Smooth muscle cell (in vitro differentiated cells): ENCODE data around the gene DSN1. TPM values are rescaled to one million over a fixed set of nuclear protein-coding genes. Genes with fewer than 3 reads are reported as not detected.

Experiments
- DNase-seq: peaks from one replicate; lab custom pipeline; 2025; ENCODE audit not compliant: unreplicated experiment; lab: John Stamatoyannopoulos, UW
- H2AFZ ChIP-seq: fragments of 200-600 bp; sonication (generic); 2 replicates; pipeline ENCODE4 v1.6.0; 2016; ENCODE audit warnings: antibody characterized with exemption, low read depth, mild to moderate bottlenecking
- H3F3A ChIP-seq: fragments of 200-600 bp; sonication (generic); 2 replicates; pipeline ENCODE4 v1.6.0; 2017; ENCODE audit warnings: antibody characterized with exemption, low read depth
- H3K27ac ChIP-seq: fragments of 200-600 bp; sonication (generic); 2 replicates; pipeline ENCODE4 v1.5.1; 2016; ENCODE audit warnings: low read depth, mild to moderate bottlenecking
- H3K27me3 ChIP-seq: fragments of 200-600 bp; sonication (generic); 2 replicates; pipeline ENCODE4 v1.6.1; 2016; ENCODE audit warnings: low read depth, mild to moderate bottlenecking
- H3K36me3 ChIP-seq: fragments of 200-600 bp; sonication (generic); 2 replicates; pipeline ENCODE4 v1.5.1; 2016; ENCODE audit warnings: low read depth
- H3K4me1 ChIP-seq: fragments of 200-600 bp; sonication (generic); 2 replicates; pipeline ENCODE4 v1.5.1; 2016; ENCODE audit warnings: low read depth
- H3K4me2 ChIP-seq: fragments of 200-600 bp; sonication (generic); 2 replicates; pipeline ENCODE4 v1.6.0; 2016; ENCODE audit warnings: mild to moderate bottlenecking
- H3K4me3 ChIP-seq: fragments of 200-600 bp; sonication (generic); 2 replicates; pipeline ENCODE4 v1.5.1; 2016; ENCODE audit warnings: mild to moderate bottlenecking
- H3K79me2 ChIP-seq: fragments of 200-600 bp; sonication (generic); 2 replicates; pipeline ENCODE4 v1.6.0; 2016; ENCODE audit warnings: low read depth, mild to moderate bottlenecking
- H3K9ac ChIP-seq: fragments of 200-600 bp; sonication (generic); 2 replicates; pipeline ENCODE4 v1.6.0; 2016; ENCODE audit warnings: low read depth
- H3K9me3 ChIP-seq: fragments of 200-600 bp; sonication (generic); replicated peaks from 2 replicates; pipeline ENCODE4 v1.5.1; 2016; ENCODE audit warnings: low read depth
- H4K20me1 ChIP-seq: fragments of 200-600 bp; sonication (generic); 2 replicates; pipeline ENCODE4 v1.6.0; 2016; ENCODE audit warnings: low read depth
- WGBS: methylation state at CpG from one replicate; pipeline ENCODE4 v1.1.7; 2016; ENCODE audit warnings: low lambda C conversion rate; 5-methylcytosine and 5-hydroxymethylcytosine counted together
- polyA plus RNA-seq: library from polyadenylated mRNA; unstranded; fragments of >200 nt; fragmentation: Nextera tagmentation; extraction: Ambion mirVana; gene quantifications from 2 replicates; pipeline ENCODE4 v1.2.1, GENCODE V29; 2016
- total RNA-seq: library from RNA; depleted of rRNA; stranded (reverse); fragments of >200 nt; gene quantifications from 2 replicates; pipeline ENCODE4 v1.2.3, GENCODE V29; 2014
- TF ChIP-seq, protein P1 (sequence below): fragments of 200-600 bp; sonication (generic); IDR thresholded peaks from 2 replicates; pipeline ENCODE4 v1.5.1; 2017; ENCODE audit warnings: borderline replicate concordance, mild to moderate bottlenecking, antibody characterized with exemption; ENCODE audit not compliant: insufficient read depth, poor library complexity, severe bottlenecking

The DSN1 gene
- total and polyA plus RNA-seq, 2 experiments from 2014 or later: 15.1 to 17.0 TPM

DNA sequence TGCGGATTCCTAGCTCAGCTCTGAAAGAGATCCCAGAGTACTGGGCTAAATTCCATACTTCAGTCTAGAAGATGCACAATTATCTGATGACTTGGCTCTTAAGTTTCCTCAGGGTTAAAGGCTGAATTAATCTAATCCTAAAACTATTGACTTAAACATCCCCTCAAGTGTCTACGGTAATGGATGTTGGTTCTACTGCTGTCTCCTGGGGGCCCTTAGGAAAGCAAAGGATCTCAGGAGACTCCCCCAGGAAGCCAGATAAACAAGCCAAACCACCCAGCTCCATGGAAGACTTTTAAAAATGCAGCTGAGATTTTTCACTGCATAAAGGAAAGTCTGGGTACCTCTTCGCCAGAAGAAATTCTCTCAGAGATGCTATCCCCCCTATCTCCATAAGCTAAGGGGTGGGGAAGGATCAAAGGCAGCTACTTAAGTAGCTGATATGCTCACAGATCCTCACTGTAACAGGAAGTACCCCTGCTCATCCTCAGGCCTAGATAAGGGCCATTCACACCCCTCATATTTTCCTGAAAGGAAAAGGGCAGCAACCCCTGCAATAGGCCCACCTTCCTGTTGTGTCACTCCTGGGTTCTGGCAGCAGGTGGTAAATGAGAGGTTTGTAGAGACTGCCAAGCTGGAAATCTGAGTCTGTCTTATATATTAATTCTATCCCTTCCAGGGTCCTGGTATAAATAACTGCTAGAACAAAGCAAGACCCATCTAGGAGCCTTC lies 36.9 kb downstream of the DSN1 start:
- Histone ChIP-seq H3K27me3 (peaks cover 68% of the 10 kb centered on the region), H3K79me2 (no peaks in the 10 kb centered on the region), H4K20me1 (peaks cover 96% of the 10 kb centered on the region), H3F3A (peaks cover 7% of the 10 kb centered on the region), H3K4me3 (no peak overlapping the region), H3K4me1 (peaks cover 10% of the 10 kb centered on the region), H3K9ac (no peak overlapping the region), H3K36me3 (no peaks in the 10 kb centered on the region), H2AFZ (no peak overlapping the region), H3K9me3 (no peaks in the 10 kb centered on the region), H3K27ac (no peak overlapping the region), H3K4me2 (no peak overlapping the region)
- 55% methylated on average over 3 of the region's 3 CpGs for WGBS
- TF ChIP-seq, protein P1, sequence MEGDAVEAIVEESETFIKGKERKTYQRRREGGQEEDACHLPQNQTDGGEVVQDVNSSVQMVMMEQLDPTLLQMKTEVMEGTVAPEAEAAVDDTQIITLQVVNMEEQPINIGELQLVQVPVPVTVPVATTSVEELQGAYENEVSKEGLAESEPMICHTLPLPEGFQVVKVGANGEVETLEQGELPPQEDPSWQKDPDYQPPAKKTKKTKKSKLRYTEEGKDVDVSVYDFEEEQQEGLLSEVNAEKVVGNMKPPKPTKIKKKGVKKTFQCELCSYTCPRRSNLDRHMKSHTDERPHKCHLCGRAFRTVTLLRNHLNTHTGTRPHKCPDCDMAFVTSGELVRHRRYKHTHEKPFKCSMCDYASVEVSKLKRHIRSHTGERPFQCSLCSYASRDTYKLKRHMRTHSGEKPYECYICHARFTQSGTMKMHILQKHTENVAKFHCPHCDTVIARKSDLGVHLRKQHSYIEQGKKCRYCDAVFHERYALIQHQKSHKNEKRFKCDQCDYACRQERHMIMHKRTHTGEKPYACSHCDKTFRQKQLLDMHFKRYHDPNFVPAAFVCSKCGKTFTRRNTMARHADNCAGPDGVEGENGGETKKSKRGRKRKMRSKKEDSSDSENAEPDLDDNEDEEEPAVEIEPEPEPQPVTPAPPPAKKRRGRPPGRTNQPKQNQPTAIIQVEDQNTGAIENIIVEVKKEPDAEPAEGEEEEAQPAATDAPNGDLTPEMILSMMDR: no peak
- DNase-seq: no peak

DNA sequence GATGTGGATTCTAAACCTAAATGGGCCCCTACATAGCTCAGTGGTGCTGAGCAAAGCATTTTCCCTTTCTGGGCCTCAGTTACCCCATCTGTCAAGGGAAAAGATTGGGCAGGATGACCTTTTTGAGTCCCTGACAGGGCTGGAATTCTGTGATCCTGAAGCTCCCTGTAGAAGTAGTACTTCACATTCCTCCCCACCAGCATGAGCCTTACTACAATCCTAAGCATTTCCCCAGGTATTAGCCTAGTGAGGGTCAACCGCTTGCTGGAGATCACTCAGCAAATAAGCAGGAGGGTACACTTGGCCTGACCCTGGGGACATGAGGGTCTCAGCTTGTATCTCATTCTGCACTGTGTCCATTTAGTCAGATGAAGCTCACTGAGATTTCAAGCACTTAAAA lies 41.1 kb downstream of the DSN1 start:
- Histone ChIP-seq H3K27me3 (peaks cover 63% of the 10 kb centered on the region), H3K79me2 (no peaks in the 10 kb centered on the region), H2AFZ (no peak overlapping the region), H3K27ac (no peak overlapping the region), H3K36me3 (no peaks in the 10 kb centered on the region), H3K4me2 (no peak overlapping the region), H3F3A (peaks cover 7% of the 10 kb centered on the region), H4K20me1 (peaks cover 93% of the 10 kb centered on the region), H3K9me3 (no peaks in the 10 kb centered on the region), H3K9ac (no peak overlapping the region), H3K4me1 (peaks cover 10% of the 10 kb centered on the region), H3K4me3 (no peak overlapping the region)
- TF ChIP-seq, protein P1: no peak
- DNase-seq: no peak
- 97% methylated on average over 1 of the region's 1 CpG for WGBS

DNA sequence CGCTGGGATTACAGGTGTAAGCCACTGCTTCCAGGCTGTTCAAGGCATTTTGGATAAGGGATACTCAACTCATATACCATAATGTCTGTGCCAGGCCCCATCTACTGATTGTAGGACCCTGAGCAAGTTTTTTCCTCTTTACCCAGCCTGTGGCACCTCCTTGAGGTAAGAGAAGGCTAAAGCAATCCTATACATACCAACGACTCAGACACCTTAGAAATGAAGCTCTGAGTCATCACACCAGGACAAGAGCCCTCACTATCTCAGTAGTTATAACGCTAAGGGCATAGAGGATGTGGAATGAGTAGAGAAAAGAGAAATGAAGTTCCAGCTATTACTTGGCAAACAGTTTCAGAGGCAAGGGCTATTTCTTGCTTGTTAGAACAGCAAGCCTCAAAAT lies 44.6 kb downstream of the DSN1 start:
- H2AFZ ChIP-seq: no peak overlapping the region
- no peak overlapping the region for H3K4me3 ChIP-seq
- WGBS: 40% methylated on average over 3 of the region's 3 CpGs
- H3K27ac ChIP-seq: no peak overlapping the region
- DNase-seq: no peak
- H3K79me2 ChIP-seq: no peaks in the 10 kb centered on the region
- peaks cover 88% of the 10 kb centered on the region for H4K20me1 ChIP-seq
- H3K36me3 ChIP-seq: no peaks in the 10 kb centered on the region
- H3K9me3 ChIP-seq: no peaks in the 10 kb centered on the region
- peaks cover 2% of the 10 kb centered on the region for H3K4me1 ChIP-seq
- TF ChIP-seq, protein P1: no peak
- no peak overlapping the region for H3K4me2 ChIP-seq
- no peak overlapping the region for H3K9ac ChIP-seq
- peaks cover 35% of the 10 kb centered on the region for H3K27me3 ChIP-seq
- H3F3A ChIP-seq: no peaks in the 10 kb centered on the region

DNA sequence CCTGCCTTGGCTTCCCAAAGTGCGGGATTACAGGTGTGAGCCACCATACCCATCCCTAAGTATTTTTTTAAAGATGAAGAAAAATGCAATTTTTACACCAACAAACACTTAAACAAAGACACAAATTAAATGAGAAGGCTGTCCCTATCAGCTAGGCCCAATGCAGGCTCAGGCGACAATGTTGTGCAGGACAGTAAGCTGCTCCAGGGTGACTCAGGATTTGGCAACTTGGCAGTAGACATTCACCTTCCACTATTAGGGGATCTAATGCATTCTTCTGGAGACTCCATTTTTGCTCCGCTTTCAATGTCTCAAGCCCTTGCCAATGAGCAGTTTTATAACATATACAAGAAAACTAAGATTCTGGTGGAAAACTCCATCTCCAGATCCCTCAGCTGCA lies 47.4 kb downstream of the DSN1 start:
- TF ChIP-seq, protein P1: no peak

More for the DNA sequence above, 47.4 kb downstream of the DSN1 start:
- no peaks in the 10 kb centered on the region for H3K9me3 ChIP-seq
- no peak overlapping the region for H3K27ac ChIP-seq
- H3K79me2 ChIP-seq: no peaks in the 10 kb centered on the region
- H3K36me3 ChIP-seq: no peaks in the 10 kb centered on the region
- H4K20me1 ChIP-seq: peaks cover 74% of the 10 kb centered on the region
- H3K9ac ChIP-seq: no peak overlapping the region
- no peak overlapping the region for H3K4me3 ChIP-seq
- no peak overlapping the region for H3K4me2 ChIP-seq
- 98% methylated on average over 3 of the region's 3 CpGs for WGBS
- H2AFZ ChIP-seq: no peak overlapping the region
- H3F3A ChIP-seq: no peaks in the 10 kb centered on the region
- no peaks in the 10 kb centered on the region for H3K4me1 ChIP-seq
- no peak for DNase-seq
- H3K27me3 ChIP-seq: peaks cover 19% of the 10 kb centered on the region
